Activated CD8-positive, alpha-beta T cell treated with anti-CD3 and anti-CD28 coated beads for 36 hours (primary cell): Measurements from ENCODE around the gene CALHM2. TPM values are rescaled to one million over a fixed set of nuclear protein-coding genes. Genes with fewer than 3 reads are reported as not detected.

Source experiments
- ATAC-seq: fragments of 200-7000 bp; cut with Tn5 transposase; one replicate; pipeline ENCODE4 v1.10.0; 2021; ENCODE audit warnings: mild to moderate bottlenecking, moderate library complexity
- CTCF ChIA-PET: fragments of 350-600 bp; sonication (Branson Sonifier 250); formaldehyde crosslinking; loops from one replicate; lab custom pipeline; 2021; ENCODE audit warnings: antibody characterized with exemption; lab: Charles Lee
- POLR2A ChIA-PET: fragments of 350-600 bp; sonication (Branson Sonifier 250); formaldehyde crosslinking; loops from one replicate; lab custom pipeline; 2021; ENCODE audit warnings: antibody characterized with exemption; lab: Charles Lee
- DNase-seq: peaks from one replicate; pipeline ENCODE4 v3.0.0-alpha.2; 2020
- H3K27ac Mint-ChIP-seq: one replicate; pipeline ENCODE4 v1.8.0; 2021; ENCODE audit warnings: mild to moderate bottlenecking, mixed read lengths
- H3K27me3 Mint-ChIP-seq: one replicate; pipeline ENCODE4 v1.8.0; 2021; ENCODE audit warnings: mixed read lengths
- H3K36me3 Mint-ChIP-seq: one replicate; pipeline ENCODE4 v1.8.0; 2021; ENCODE audit warnings: low read depth, mixed read lengths
- H3K4me1 Mint-ChIP-seq: one replicate; pipeline ENCODE4 v1.8.0; 2021; ENCODE audit warnings: low read depth, mixed read lengths
- H3K4me3 Mint-ChIP-seq: one replicate; pipeline ENCODE4 v1.8.0; 2021; ENCODE audit warnings: mild to moderate bottlenecking, moderate library complexity, mixed read lengths
- H3K9me3 Mint-ChIP-seq: one replicate; pipeline ENCODE4 v1.8.0; 2021; ENCODE audit warnings: mixed read lengths
- intact Hi-C: fragments of 100-400 bp; cut with micrococcal nuclease; formaldehyde crosslinking; loops from one replicate; pipeline ENCODE4 v1.10.0; 2022
- total RNA-seq, 2 experiments: library from RNA; stranded (reverse); gene quantifications; one replicate each; pipeline ENCODE4 v1.2.3, GENCODE V29; 2021
- TF ChIP-seq, protein P1 (sequence below): fragments of 200-600 bp; IDR thresholded peaks from one replicate; pipeline ENCODE4 v1.8.0; 2022; ENCODE audit warnings: antibody characterized with exemption, mild to moderate bottlenecking

Gene CALHM2
- total RNA-seq, 2 experiments from 2014 or later: 7.6 to 9.5 TPM

DNA sequence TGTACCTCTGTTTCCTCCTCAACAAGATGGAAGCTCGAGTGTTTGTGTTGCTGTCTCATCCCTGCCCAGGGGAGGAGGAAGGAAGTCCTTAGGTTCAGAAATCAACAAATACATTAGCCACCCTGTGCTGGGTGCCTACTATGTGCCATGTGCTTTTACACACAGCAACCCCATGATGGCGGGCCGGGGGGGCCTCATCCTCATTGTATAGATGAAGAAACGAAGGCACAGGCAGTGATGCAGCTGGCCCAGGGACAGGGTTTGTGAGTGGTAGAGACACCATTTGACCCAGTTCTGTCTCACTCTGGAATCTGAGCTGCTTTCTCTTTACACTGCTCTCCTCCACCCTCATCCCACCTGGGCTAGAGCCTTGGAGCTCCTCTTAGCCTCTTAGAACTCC lies 1.9 kb upstream of the CALHM2 start:
- POLR2A ChIA-PET: interaction anchor here (0.5 to 1.6 kb wide), 4 partner anchors 8 to 1276 kb away, joined by 3 to 5 read pairs (median 3); no protein-coding TSS in a partner anchor
- peaks cover 11% of the 10 kb centered on the region for H3K36me3 Mint-ChIP-seq
- H3K27ac Mint-ChIP-seq: no peak overlapping the region
- no peak for DNase-seq
- TF ChIP-seq, protein P1, sequence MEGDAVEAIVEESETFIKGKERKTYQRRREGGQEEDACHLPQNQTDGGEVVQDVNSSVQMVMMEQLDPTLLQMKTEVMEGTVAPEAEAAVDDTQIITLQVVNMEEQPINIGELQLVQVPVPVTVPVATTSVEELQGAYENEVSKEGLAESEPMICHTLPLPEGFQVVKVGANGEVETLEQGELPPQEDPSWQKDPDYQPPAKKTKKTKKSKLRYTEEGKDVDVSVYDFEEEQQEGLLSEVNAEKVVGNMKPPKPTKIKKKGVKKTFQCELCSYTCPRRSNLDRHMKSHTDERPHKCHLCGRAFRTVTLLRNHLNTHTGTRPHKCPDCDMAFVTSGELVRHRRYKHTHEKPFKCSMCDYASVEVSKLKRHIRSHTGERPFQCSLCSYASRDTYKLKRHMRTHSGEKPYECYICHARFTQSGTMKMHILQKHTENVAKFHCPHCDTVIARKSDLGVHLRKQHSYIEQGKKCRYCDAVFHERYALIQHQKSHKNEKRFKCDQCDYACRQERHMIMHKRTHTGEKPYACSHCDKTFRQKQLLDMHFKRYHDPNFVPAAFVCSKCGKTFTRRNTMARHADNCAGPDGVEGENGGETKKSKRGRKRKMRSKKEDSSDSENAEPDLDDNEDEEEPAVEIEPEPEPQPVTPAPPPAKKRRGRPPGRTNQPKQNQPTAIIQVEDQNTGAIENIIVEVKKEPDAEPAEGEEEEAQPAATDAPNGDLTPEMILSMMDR: no peak
- no peak for ATAC-seq
- no peak overlapping the region for H3K4me3 Mint-ChIP-seq
- H3K9me3 Mint-ChIP-seq: no peaks in the 10 kb centered on the region
- intact Hi-C loops: loop anchor here (5.0 kb wide), 1 partner anchor 33 kb away; no protein-coding TSS in a partner anchor
- H3K27me3 Mint-ChIP-seq: no peaks in the 10 kb centered on the region
- H3K4me1 Mint-ChIP-seq: peaks cover 33% of the 10 kb centered on the region
- CTCF ChIA-PET: interaction anchor here (1.3 to 4.9 kb wide), 4 partner anchors 11 to 31 kb away, joined by 4 to 38 read pairs (median 6); no protein-coding TSS in a partner anchor

- peak overlapping the region; percentile 73 for H3K27ac Mint-ChIP-seq
- ChIA-PET POLR2A (interaction anchor here (0.6 to 1.9 kb wide), 8 partner anchors 10 to 65 kb away, joined by 3 to 8 read pairs (median 4); partner anchors contain the start of genes ATP5MK and PDCD11), CTCF (interaction anchor here (0.8 to 4.9 kb wide), 9 partner anchors 10 to 140 kb away, joined by 3 to 38 read pairs (median 4); no protein-coding TSS in a partner anchor)
- H3K4me3 Mint-ChIP-seq: peak overlapping the region; percentile 80
- TF ChIP-seq, protein P1: no peak
- peaks cover 19% of the 10 kb centered on the region for H3K36me3 Mint-ChIP-seq
- no peaks in the 10 kb centered on the region for H3K27me3 Mint-ChIP-seq
- no peaks in the 10 kb centered on the region for H3K9me3 Mint-ChIP-seq
- H3K4me1 Mint-ChIP-seq: peaks cover 36% of the 10 kb centered on the region
- peak; percentile 3 for ATAC-seq
- no peak for DNase-seq
- intact Hi-C loops: loop anchor here (5.0 kb wide), 1 partner anchor 35 kb away; no protein-coding TSS in a partner anchor
Observed at GRCh38 chr10:103452506-103453230, 498 bp upstream of the CALHM2 start.

GRCh38 chr10:103451091-103451813 lies 918 bp downstream of the CALHM2 start:
- no peaks in the 10 kb centered on the region for H3K27me3 Mint-ChIP-seq
- CTCF ChIA-PET: interaction anchor here (0.6 to 4.9 kb wide), 9 partner anchors 12 to 142 kb away, joined by 3 to 38 read pairs (median 3); no protein-coding TSS in a partner anchor

GRCh38 chr10:103450201-103450695 lies 1.9 kb downstream of the CALHM2 start:
- POLR2A ChIA-PET: interaction anchor here (0.7 to 1.9 kb wide), 7 partner anchors 10 to 42 kb away, joined by 3 to 6 read pairs (median 3); no protein-coding TSS in a partner anchor
- TF ChIP-seq, protein P1: no peak
- CTCF ChIA-PET: interaction anchor here (1.1 to 4.9 kb wide), 4 partner anchors 22 to 35 kb away, joined by 3 to 38 read pairs (median 13); no protein-coding TSS in a partner anchor

More at GRCh38 chr10:103451091-103451813, 918 bp downstream of the CALHM2 start:
- POLR2A ChIA-PET: interaction anchor here (0.6 to 1.9 kb wide), 7 partner anchors 11 to 67 kb away, joined by 3 to 7 read pairs (median 4); no protein-coding TSS in a partner anchor
- TF ChIP-seq, protein P1: no peak
- Mint-ChIP-seq H3K27ac (peak overlapping the region; percentile 80), H3K9me3 (no peaks in the 10 kb centered on the region), H3K36me3 (peaks cover 27% of the 10 kb centered on the region), H3K4me3 (peak overlapping the region; percentile 80), H3K4me1 (peaks cover 36% of the 10 kb centered on the region)
- ATAC-seq (peak; percentile 70), DNase-seq (peak; percentile 62)
- intact Hi-C loops: loop anchor here (5.0 kb wide), 1 partner anchor 36 kb away; no protein-coding TSS in a partner anchor

More at GRCh38 chr10:103450201-103450695, 1.9 kb downstream of the CALHM2 start:
- H3K9me3 Mint-ChIP-seq: no peaks in the 10 kb centered on the region
- H3K36me3 Mint-ChIP-seq: peaks cover 36% of the 10 kb centered on the region
- H3K27ac Mint-ChIP-seq: no peak overlapping the region
- H3K4me3 Mint-ChIP-seq: no peak overlapping the region
- intact Hi-C loops: loop anchor here (5.0 kb wide), 1 partner anchor 37 kb away; no protein-coding TSS in a partner anchor
- no peaks in the 10 kb centered on the region for H3K27me3 Mint-ChIP-seq
- peaks cover 36% of the 10 kb centered on the region for H3K4me1 Mint-ChIP-seq
- DNase-seq (no peak), ATAC-seq (no peak)
